ENCODE results near the gene FGF1.

DNA sequence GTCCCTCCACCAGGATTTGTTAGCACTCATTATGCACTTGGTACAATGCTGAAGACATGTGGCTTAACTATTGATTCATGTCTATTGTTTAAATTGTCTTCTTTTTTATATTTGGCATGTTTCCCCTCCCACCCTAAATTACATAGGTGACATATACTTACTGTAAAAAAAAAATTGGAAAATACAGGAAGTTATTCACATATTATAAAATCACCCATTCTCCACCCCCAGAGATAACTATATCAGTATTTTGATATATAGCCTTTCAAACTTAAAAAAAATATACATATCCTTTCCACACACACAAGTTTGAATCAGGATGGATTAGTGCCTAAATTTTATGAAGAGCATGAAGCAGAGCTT, 87.6 kb downstream of the FGF1 start:
- TF ChIP-seq, protein P1, sequence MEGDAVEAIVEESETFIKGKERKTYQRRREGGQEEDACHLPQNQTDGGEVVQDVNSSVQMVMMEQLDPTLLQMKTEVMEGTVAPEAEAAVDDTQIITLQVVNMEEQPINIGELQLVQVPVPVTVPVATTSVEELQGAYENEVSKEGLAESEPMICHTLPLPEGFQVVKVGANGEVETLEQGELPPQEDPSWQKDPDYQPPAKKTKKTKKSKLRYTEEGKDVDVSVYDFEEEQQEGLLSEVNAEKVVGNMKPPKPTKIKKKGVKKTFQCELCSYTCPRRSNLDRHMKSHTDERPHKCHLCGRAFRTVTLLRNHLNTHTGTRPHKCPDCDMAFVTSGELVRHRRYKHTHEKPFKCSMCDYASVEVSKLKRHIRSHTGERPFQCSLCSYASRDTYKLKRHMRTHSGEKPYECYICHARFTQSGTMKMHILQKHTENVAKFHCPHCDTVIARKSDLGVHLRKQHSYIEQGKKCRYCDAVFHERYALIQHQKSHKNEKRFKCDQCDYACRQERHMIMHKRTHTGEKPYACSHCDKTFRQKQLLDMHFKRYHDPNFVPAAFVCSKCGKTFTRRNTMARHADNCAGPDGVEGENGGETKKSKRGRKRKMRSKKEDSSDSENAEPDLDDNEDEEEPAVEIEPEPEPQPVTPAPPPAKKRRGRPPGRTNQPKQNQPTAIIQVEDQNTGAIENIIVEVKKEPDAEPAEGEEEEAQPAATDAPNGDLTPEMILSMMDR (IDR thresholded peaks at IDR 0.05): no peak
- TF ChIP-seq POLR2A (IDR thresholded peaks at IDR 0.05): no peak
